G401 (cell line): ENCODE data around the gene ACTR8. TPM values are rescaled to one million over a fixed set of nuclear protein-coding genes. Genes with fewer than 3 reads are reported as not detected.

ENCODE experiments used
- DNase-seq: peaks from one replicate; pipeline ENCODE4 v3.0.0-alpha.2; 2015; ENCODE audit warnings: low spot score
- in situ Hi-C: cut with HindIII; loops from 2 replicates; pipeline ENCODE4 v1.10.0; 2016; ENCODE audit warnings: low sequenced_read_pairs, mixed read lengths
- total RNA-seq: library from RNA; depleted of rRNA; stranded (reverse); fragments of >200 nt; shearing (Covaris generic); gene quantifications from 2 replicates; pipeline ENCODE4 v1.2.3, GENCODE V29; 2014

The ACTR8 gene
- total RNA-seq, 1 experiment from 2014 or later = 41.7 TPM

- peak; percentile 93 for DNase-seq
- in situ Hi-C loops = no loop called here
Observed at GRCh38 chr3:53842436-53843194, 39.3 kb downstream of the ACTR8 start.

GRCh38 chr3:53841296-53841695 is 40.7 kb downstream of the ACTR8 start:
- in situ Hi-C loops = no loop called here
- peak; percentile 19 for DNase-seq

GRCh38 chr3:53837331-53837730 is 44.6 kb downstream of the ACTR8 start:
- in situ Hi-C loops = no loop called here
- no peak for DNase-seq

GRCh38 chr3:53836084-53836872 is 45.7 kb downstream of the ACTR8 start:
- in situ Hi-C loops = no loop called here
- DNase-seq = no peak

- DNase-seq = no peak
- in situ Hi-C loops = no loop called here
Observed at GRCh38 chr3:53835257-53835656, 46.7 kb downstream of the ACTR8 start.

GRCh38 chr3:53834429-53835095 is 47.4 kb downstream of the ACTR8 start:
- DNase-seq = no peak
- in situ Hi-C loops = no loop called here

- in situ Hi-C loops = no loop called here
- no peak for DNase-seq
Observed at GRCh38 chr3:53833700-53834099, 48.3 kb downstream of the ACTR8 start.

GRCh38 chr3:53833053-53833645 is 48.8 kb downstream of the ACTR8 start:
- in situ Hi-C loops = no loop called here
- DNase-seq = no peak

GRCh38 chr3:53830944-53831343 is 51.0 kb downstream of the ACTR8 start:
- in situ Hi-C loops = no loop called here
- DNase-seq = no peak

GRCh38 chr3:53829605-53830004 is 52.3 kb downstream of the ACTR8 start:
- DNase-seq = no peak
- in situ Hi-C loops = no loop called here

- no peak for DNase-seq
- in situ Hi-C loops = no loop called here
Observed at GRCh38 chr3:53828581-53828980, 53.4 kb downstream of the ACTR8 start.

GRCh38 chr3:53826048-53826447 is 55.9 kb downstream of the ACTR8 start:
- in situ Hi-C loops = no loop called here

GRCh38 chr3:53824795-53825194 is 57.2 kb downstream of the ACTR8 start:
- in situ Hi-C loops = no loop called here
- no peak for DNase-seq

More at GRCh38 chr3:53826048-53826447, 55.9 kb downstream of the ACTR8 start:
- DNase-seq = no peak

GRCh38 chr3:53823956-53824657 is 57.8 kb downstream of the ACTR8 start:
- DNase-seq = no peak
- in situ Hi-C loops = no loop called here

- no peak for DNase-seq
- in situ Hi-C loops = no loop called here
Observed at GRCh38 chr3:53823026-53823955, 58.7 kb downstream of the ACTR8 start.

GRCh38 chr3:53822331-53822741 is 59.6 kb downstream of the ACTR8 start:
- no peak for DNase-seq
- in situ Hi-C loops = no loop called here

- in situ Hi-C loops = no loop called here
- no peak for DNase-seq
Observed at GRCh38 chr3:53821631-53822121, 60.3 kb downstream of the ACTR8 start.
